HepG2 (cell line): ENCODE measurements around the gene PRKG1.

Source experiments
- CTCF ChIP-seq: sonication (generic); formaldehyde crosslinking; IDR thresholded peaks from 2 replicates; pipeline ENCODE4 v1.5.0; 2020; ENCODE audit warnings: mild to moderate bottlenecking, missing genetic modification reagents, moderate library complexity
- E2F5 ChIP-seq: sonication (generic); formaldehyde crosslinking; conservative IDR thresholded peaks from 2 replicates; pipeline ENCODE4 v1.4.0; 2020; ENCODE audit warnings: missing genetic modification reagents
- HES4 ChIP-seq: sonication (generic); formaldehyde crosslinking; IDR thresholded peaks from 2 replicates; pipeline ENCODE4 v1.9.0; 2021; ENCODE audit warnings: mild to moderate bottlenecking, missing genetic modification reagents, borderline replicate concordance
- HHEX ChIP-seq: IDR thresholded peaks from 2 replicates; pipeline ENCODE4 v1.6.1; 2016; ENCODE audit warnings: control low read depth
- HNF4G ChIP-seq, 2 experiments: sonication (generic) in 1 of 2; formaldehyde crosslinking in 1 of 2; IDR thresholded peaks; 2 replicates each; pipeline versions ENCODE4 v1.4.0 to v1.6.1; 2011 to 2020; ENCODE audit warnings: borderline replicate concordance in 2 of 2, low read depth in 2 of 2, mild to moderate bottlenecking in 2 of 2, low read length in 1 of 2, missing genetic modification reagents in 1 of 2, moderate library complexity in 1 of 2
- HOMEZ ChIP-seq: IDR thresholded peaks from 2 replicates; pipeline ENCODE4 v1.6.1; 2016; ENCODE audit warnings: low read depth
- NFRKB ChIP-seq: fragments of 450-650 bp; IDR thresholded peaks from 2 replicates; pipeline ENCODE4 v1.6.1; 2017
- POLR2AphosphoS5 ChIP-seq: IDR thresholded peaks from 2 replicates; pipeline ENCODE4 v1.6.1; 2012; ENCODE audit warnings: low read depth, low read length
- SNRNP70 ChIP-seq: fragments of 200-400 bp; formaldehyde crosslinking; IDR thresholded peaks from 2 replicates; pipeline ENCODE4 v1.6.1; 2017; ENCODE audit warnings: mild to moderate bottlenecking, low read depth, low read length, moderate library complexity
- SUZ12 ChIP-seq: fragments of 150-350 bp; IDR thresholded peaks from 2 replicates; pipeline ENCODE4 v1.6.1; 2014; ENCODE audit warnings: low read depth, low read length
- TCF12 ChIP-seq, 2 experiments: fragments of 450-650 bp in 1 of 2; sonication (generic) in 1 of 2; formaldehyde crosslinking in 1 of 2; IDR thresholded peaks; 2 replicates each; pipeline versions ENCODE4 v1.6.1 to v1.8.0; 2017 to 2022; ENCODE audit warnings: antibody characterized with exemption in 1 of 2, mild to moderate bottlenecking in 1 of 2, missing genetic modification reagents in 1 of 2, moderate library complexity in 1 of 2
- ZNF773 ChIP-seq: sonication (generic); formaldehyde crosslinking; IDR thresholded peaks from 2 replicates; pipeline ENCODE4 v1.4.0; 2020; ENCODE audit warnings: missing genetic modification reagents, borderline replicate concordance

- TF ChIP-seq ZNF773 (CRISPR knock-in tag) (no peak), HNF4G (IDR thresholded peaks at IDR 0.05; ENCODE audit: borderline replicate concordance, low read depth, low read length) (no peak), HNF4G (CRISPR knock-in tag; IDR thresholded peaks at IDR 0.05; ENCODE audit: borderline replicate concordance, low read depth) (no peak), NFRKB (no peak), CTCF (CRISPR knock-in tag) (no peak), POLR2AphosphoS5 (no peak), HHEX (CRISPR knock-in tag) (no peak), TCF12 (IDR thresholded peaks at IDR 0.05) (no peak), TCF12 (CRISPR knock-in tag; IDR thresholded peaks at IDR 0.05) (no peak), SNRNP70 (no peak), HES4 (CRISPR knock-in tag) (no peak), HOMEZ (CRISPR knock-in tag) (no peak), SUZ12 (no peak), E2F5 (no peak)
Observed at GRCh38 chr10:51852297-51852696, 778.0 kb downstream of the PRKG1 start.
